Transverse colon (tissue), 4 donors: ENCODE results near the gene GMDS. TPM values are rescaled to one million over a fixed set of nuclear protein-coding genes. Genes with fewer than 3 reads are reported as not detected.

ENCODE experiments used
- DNase-seq: peaks from one replicate; pipeline ENCODE4 v3.0.0-alpha.2; 2019
- H3K27ac ChIP-seq, 4 donors: fragments of 200-600 bp; sonication (generic); 2 replicates each; pipeline ENCODE4 v1.5.1; 2016 to 2018; ENCODE audit warnings: inconsistent platforms in 4 of 4
- H3K27me3 ChIP-seq: fragments of 200-600 bp; sonication (generic); 2 replicates; pipeline ENCODE4 v1.5.1; 2017; ENCODE audit warnings: inconsistent platforms
- H3K36me3 ChIP-seq, 4 donors: fragments of 200-600 bp; sonication (generic); 2 replicates each; pipeline ENCODE4 v1.5.1; 2017 to 2019; ENCODE audit warnings: inconsistent platforms in 4 of 4
- H3K4me1 ChIP-seq, 4 donors: fragments of 200-600 bp; sonication (generic); 2 replicates each; pipeline ENCODE4 v1.5.1; 2017 to 2020; ENCODE audit warnings: inconsistent platforms in 4 of 4
- H3K4me3 ChIP-seq, 4 donors: fragments of 200-600 bp; sonication (generic); 1 replicate in 1 of 4; 2 replicates in 3 of 4; pipeline versions ENCODE4 v1.5.1 to v1.6.1; 2017 to 2019; ENCODE audit warnings: inconsistent platforms in 4 of 4
- H3K9me3 ChIP-seq, 2 donors: fragments of 200-600 bp; sonication (generic); 2 replicates each; pipeline ENCODE4 v1.5.1; 2017 to 2019; ENCODE audit warnings: inconsistent platforms in 2 of 2
- CTCF ChIP-seq, 5 experiments: fragments of 200-600 bp in 3 of 5; fragments of 450-650 bp in 2 of 5; sonication (generic) in 3 of 5; IDR thresholded peaks; 1 replicate in 2 of 5; 2 replicates in 3 of 5; pipeline ENCODE4 v1.5.1; 2016 to 2017; ENCODE audit warnings: antibody characterized with exemption in 5 of 5, inconsistent platforms in 3 of 5, mild to moderate bottlenecking in 2 of 5, moderate library complexity in 1 of 5
- EP300 ChIP-seq: sonication (generic); formaldehyde crosslinking; IDR thresholded peaks from one replicate; pipeline ENCODE4 v1.6.1; 2017; ENCODE audit warnings: antibody characterized with exemption, low read depth
- POLR2A ChIP-seq: fragments of 450-650 bp; IDR thresholded peaks from one replicate; pipeline ENCODE4 v1.6.1; 2016; ENCODE audit warnings: antibody characterized with exemption, mild to moderate bottlenecking, moderate library complexity
- POLR2AphosphoS5 ChIP-seq, 3 donors: sonication (generic); formaldehyde crosslinking; IDR thresholded peaks; one replicate each; pipeline ENCODE4 v1.6.1; 2016; ENCODE audit warnings: antibody characterized with exemption in 3 of 3
- WGBS, 2 donors: methylation state at CpG; one replicate each; pipeline ENCODE4 v1.1.5; 2018; ENCODE audit warnings: low coverage in 1 of 2; 5-methylcytosine and 5-hydroxymethylcytosine counted together
- in situ Hi-C, 4 donors: fragments of 200-750 bp; cut with MboI; loops; one replicate each; pipeline versions ENCODE4 v1.15.0 to v1.15.1; 2017; ENCODE audit warnings: low sequenced_read_pairs in 3 of 4, low pct_ligation_motif_present in 1 of 4, low pct_unique_long_range_greater_than_20kb in 1 of 4
- intact Hi-C: fragments of 100-400 bp; cut with DNase I; formaldehyde crosslinking; loops from one replicate; pipeline ENCODE4 v1.15.1; 2023; ENCODE audit warnings: low total_unique reads
- total RNA-seq, 4 donors: library from RNA; depleted of rRNA; stranded (reverse); fragments of >200 nt; gene quantifications; one replicate each; pipeline ENCODE4 v1.1.0, GENCODE V29; 2016

Gene GMDS
- total RNA-seq, 4 donors from 2014 or later = 66.2 to 546 (median 102) TPM

- Histone ChIP-seq H3K27me3 (no peaks in the 10 kb centered on the region), H3K27ac (peak overlapping the region; percentile 50 to 77 (median 70)), H3K4me3 (peak overlapping the region; percentile 13 to 61 (median 32)), H3K9me3 (no peaks in the 10 kb centered on the region), H3K36me3 (no peaks in the 10 kb centered on the region), H3K4me1 (peaks cover 0 to 27% (median 17%) of the 10 kb centered on the region in 4 donors)
- 40 to 50% methylated on average over 2 to 6 of the region's 6 CpGs for whole genome bisulfite sequencing, 2 donors
- TF ChIP-seq POLR2A (no peak), POLR2AphosphoS5 (IDR thresholded peaks at IDR 0.05) (no peak), CTCF (IDR thresholded peaks at IDR 0.05) (no peak), EP300 (no peak)
- intact Hi-C loops (no loop called here), in situ Hi-C loops (loop anchor here in 1 of 4 donors (25.0 kb wide), 1 partner anchor 115 kb away; no protein-coding TSS in a partner anchor)
- no peak for DNase-seq
These were observed 23.0 kb downstream of the GMDS start for GRCh38 chr6:2222275-2222842.

DNA sequence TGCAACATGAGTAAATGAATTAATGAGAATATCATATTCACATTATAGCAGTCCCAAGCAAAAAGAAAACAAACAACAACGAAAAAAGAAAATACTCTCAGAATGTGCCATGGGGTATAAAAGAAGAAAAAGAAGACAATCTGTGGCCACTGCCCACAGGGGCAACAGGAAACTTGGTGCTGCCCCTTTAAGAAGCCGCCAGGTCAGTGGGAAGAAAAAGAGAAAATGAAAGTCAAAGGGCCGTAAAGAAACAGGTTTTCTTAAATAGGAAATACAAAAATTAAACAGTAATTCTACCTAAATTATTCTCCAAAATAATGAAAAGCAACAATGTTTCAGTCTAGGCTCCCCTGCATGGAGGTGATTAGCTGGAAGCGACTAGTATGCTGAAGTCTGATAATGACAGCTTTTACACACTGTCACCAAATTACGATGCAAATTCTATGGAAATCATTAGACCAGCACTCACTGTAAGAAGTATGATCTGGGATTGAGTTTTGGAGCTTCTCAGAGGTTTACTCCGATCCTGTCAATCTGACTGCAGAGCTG is 23.6 kb downstream of the GMDS start:
- DNase-seq = no peak
- TF ChIP-seq POLR2AphosphoS5 (IDR thresholded peaks at IDR 0.05) = no peak
- no peak for TF ChIP-seq CTCF (IDR thresholded peaks at IDR 0.05)
- TF ChIP-seq EP300 = no peak
- TF ChIP-seq POLR2A = no peak
- no peaks in the 10 kb centered on the region for H3K27me3 ChIP-seq
- peak overlapping the region; percentile 13 to 61 (median 32) for H3K4me3 ChIP-seq
- in situ Hi-C loops (loop anchor here in 1 of 4 donors (25.0 kb wide), 1 partner anchor 116 kb away; no protein-coding TSS in a partner anchor), intact Hi-C loops (no loop called here)
- 23 to 27% methylated on average over 6 of the region's 6 CpGs for WGBS, 2 donors
- H3K27ac ChIP-seq = peak overlapping the region; percentile 50 to 77 (median 70)
- no peaks in the 10 kb centered on the region for H3K36me3 ChIP-seq
- no peaks in the 10 kb centered on the region for H3K9me3 ChIP-seq
- H3K4me1 ChIP-seq = peaks cover 0 to 27% (median 17%) of the 10 kb centered on the region in 4 donors

GRCh38 chr6:2220154-2220553 is 25.3 kb downstream of the GMDS start:
- in situ Hi-C loops (loop anchor here in 1 of 4 donors (25.0 kb wide), 1 partner anchor 117 kb away; no protein-coding TSS in a partner anchor), intact Hi-C loops (no loop called here)
- Histone ChIP-seq H3K4me3 (no peak overlapping the region), H3K27me3 (no peaks in the 10 kb centered on the region), H3K36me3 (no peaks in the 10 kb centered on the region), H3K9me3 (no peaks in the 10 kb centered on the region), H3K4me1 (peaks cover 0 to 24% (median 14%) of the 10 kb centered on the region in 4 donors), H3K27ac (no peak overlapping the region)
- TF ChIP-seq CTCF (IDR thresholded peaks at IDR 0.05) (no peak), POLR2A (no peak), POLR2AphosphoS5 (IDR thresholded peaks at IDR 0.05) (no peak), EP300 (no peak)
- no peak for DNase-seq
- WGBS, 2 donors = 92% methylated on average over 4 to 6 of the region's 6 CpGs

DNA sequence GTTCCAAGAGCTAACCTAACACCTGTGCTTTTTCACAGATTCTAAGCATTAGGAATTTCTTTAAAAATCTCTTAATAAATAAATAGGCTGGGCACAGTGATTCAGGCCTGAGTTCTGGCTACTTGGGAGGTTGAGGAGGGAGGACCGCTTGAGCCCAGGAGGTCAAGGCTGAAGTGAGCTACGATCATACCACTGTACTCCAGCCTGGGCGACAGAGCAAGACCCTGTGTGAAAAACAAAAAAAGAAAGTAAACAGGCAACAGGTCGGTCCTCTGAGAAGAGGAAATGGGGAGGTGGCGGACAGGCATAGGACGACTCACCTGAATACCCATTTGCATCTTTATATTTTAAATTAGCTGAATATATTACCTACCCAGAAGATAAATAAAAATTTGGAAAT is 26.5 kb downstream of the GMDS start:
- intact Hi-C loops = no loop called here
- 74 to 91% methylated on average over 5 to 6 of the region's 6 CpGs for WGBS, 2 donors

More for the DNA sequence above, 26.5 kb downstream of the GMDS start:
- no peak for DNase-seq
- H3K4me3 ChIP-seq = no peak overlapping the region
- in situ Hi-C loops = loop anchor here in 3 of 4 donors (5.0 to 25.0 kb wide), 3 partner anchors 118 to 136 kb away; no protein-coding TSS in a partner anchor
- H3K27me3 ChIP-seq = no peaks in the 10 kb centered on the region
- TF ChIP-seq POLR2AphosphoS5 (IDR thresholded peaks at IDR 0.05) = no peak
- TF ChIP-seq CTCF (IDR thresholded peaks at IDR 0.05) = no peak
- no peak for TF ChIP-seq EP300
- TF ChIP-seq POLR2A = no peak
- H3K4me1 ChIP-seq = peaks cover 0 to 11% (median 9%) of the 10 kb centered on the region in 4 donors
- H3K27ac ChIP-seq = no peak overlapping the region
- H3K36me3 ChIP-seq = no peaks in the 10 kb centered on the region
- H3K9me3 ChIP-seq = no peaks in the 10 kb centered on the region
